Mammary epithelial cell (primary cell): ENCODE measurements around the gene TRIM33.

Experiments used
- CTCF ChIP-seq, 2 donors: IDR thresholded peaks in 1 of 2; conservative IDR thresholded peaks in 1 of 2; 2 replicates each; pipeline ENCODE4 v1.5.1; 2011 to 2012; ENCODE audit warnings: inconsistent platforms in 2 of 2, low read length in 2 of 2, mild to moderate bottlenecking in 2 of 2, control low read depth in 1 of 2, low read depth in 1 of 2; ENCODE audit not compliant: insufficient read depth in 1 of 2; ENCODE audit errors: extremely low read depth in 1 of 2
- EZH2 ChIP-seq: IDR thresholded peaks from 2 replicates; pipeline ENCODE4 v1.6.1; 2012; ENCODE audit warnings: low read length, inconsistent platforms, borderline replicate concordance

- TF ChIP-seq CTCF (conservative IDR thresholded peaks at IDR 0.05 in 1 of 2, IDR thresholded peaks at IDR 0.05 in 1 of 2; ENCODE audit: extremely low read depth in 1 of 2, insufficient read depth in 1 of 2, low read depth in 1 of 2, low read length in 2 of 2) = no peak
- TF ChIP-seq EZH2 = no peak
Measured at GRCh38 chr1:114455102-114455785, 55.8 kb downstream of the TRIM33 start.
